ENCODE results near the gene PTPN11.

DNA sequence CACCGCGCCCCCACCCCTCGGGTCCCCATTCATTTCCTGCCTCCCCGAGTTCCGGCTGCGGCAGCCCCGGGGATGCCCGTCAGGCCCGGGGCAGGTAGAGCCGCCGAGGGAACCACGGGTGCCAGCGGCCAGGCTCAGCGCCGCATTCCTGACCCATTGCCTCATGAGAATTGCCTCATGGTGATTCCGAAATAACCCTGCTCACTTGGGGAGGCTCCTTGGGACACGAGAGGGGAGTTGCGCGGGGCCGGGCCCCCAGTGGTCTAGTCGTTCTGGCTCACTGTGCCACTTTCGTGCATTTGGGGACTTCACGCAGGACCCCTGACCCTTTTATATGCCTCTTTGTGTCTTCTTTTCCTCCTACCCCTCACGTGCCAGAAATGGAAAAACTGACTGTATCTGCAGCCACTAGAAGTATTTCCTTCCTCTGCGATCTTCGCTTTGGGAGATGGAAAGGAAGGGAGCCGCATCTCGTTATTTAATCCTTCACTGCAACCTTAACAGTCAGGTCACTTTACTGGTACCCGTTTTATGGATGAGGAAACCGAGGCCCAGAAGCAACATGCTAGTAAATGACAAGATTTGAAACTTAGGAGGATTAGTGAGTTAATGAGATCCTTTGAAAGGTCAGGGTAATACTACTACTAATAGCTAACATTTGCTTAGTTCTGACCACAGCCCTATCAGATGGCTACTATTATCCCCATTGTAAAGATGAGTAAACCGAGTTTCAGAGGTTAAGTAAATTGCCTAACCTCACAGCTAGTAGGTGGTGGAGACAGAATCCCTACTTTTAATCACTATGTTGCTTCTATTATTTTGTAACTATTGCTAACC is 768 bp downstream of the PTPN11 start:
- TF ChIP-seq, protein P1, sequence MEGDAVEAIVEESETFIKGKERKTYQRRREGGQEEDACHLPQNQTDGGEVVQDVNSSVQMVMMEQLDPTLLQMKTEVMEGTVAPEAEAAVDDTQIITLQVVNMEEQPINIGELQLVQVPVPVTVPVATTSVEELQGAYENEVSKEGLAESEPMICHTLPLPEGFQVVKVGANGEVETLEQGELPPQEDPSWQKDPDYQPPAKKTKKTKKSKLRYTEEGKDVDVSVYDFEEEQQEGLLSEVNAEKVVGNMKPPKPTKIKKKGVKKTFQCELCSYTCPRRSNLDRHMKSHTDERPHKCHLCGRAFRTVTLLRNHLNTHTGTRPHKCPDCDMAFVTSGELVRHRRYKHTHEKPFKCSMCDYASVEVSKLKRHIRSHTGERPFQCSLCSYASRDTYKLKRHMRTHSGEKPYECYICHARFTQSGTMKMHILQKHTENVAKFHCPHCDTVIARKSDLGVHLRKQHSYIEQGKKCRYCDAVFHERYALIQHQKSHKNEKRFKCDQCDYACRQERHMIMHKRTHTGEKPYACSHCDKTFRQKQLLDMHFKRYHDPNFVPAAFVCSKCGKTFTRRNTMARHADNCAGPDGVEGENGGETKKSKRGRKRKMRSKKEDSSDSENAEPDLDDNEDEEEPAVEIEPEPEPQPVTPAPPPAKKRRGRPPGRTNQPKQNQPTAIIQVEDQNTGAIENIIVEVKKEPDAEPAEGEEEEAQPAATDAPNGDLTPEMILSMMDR (IDR thresholded peaks at IDR 0.05; ENCODE audit: low read length), result no peak
- no peak for TF ChIP-seq EZH2phosphoT487 (IDR thresholded peaks at IDR 0.05; ENCODE audit: low read length)

Data from MM.1S (cell line).